ENCODE results near the gene IDE. TPM values are rescaled to one million over a fixed set of nuclear protein-coding genes. Genes with fewer than 3 reads are reported as not detected.

IDE gene
- total and polyA plus RNA-seq, 2 of the 13 experiments (the other 11 are each of a cell fraction or from before 2014, with no cell fraction given): 16.1 to 52.1 TPM

DNA sequence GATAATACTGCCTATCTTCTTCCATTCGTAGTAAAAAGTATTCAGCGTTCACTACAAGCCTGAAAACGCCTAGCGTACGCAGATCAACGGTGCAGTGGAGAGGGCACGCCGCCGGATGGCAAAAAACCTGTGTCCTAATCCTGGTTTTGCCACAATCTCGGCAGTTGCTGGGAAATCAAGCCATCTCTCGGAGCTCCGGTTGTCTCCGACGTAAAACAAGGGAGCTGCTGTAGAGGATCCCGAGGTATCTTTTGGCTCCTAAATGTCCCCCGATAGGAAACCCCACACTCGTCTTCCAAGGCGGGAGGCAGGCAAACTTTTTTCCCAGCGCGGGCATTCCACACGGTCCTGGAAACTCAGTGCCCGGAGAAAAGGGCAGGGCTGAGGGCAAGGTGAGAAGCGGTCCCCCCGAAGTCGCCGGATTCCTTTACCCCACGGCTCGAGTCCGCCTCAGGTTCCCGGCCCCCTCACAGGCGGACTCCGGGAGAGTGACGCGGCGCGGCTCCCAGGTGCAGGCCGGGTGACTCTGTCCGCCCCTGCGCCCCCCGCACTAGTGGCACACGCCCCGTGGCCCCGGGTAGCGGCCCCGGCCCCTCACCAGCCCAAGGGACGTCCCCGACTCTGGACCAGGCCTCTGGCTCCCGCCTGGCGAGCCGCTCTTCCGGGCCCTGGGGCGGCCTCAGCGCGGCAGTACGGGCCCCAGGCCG, 649 bp downstream of the IDE start (continued):
- TF ChIP-seq, protein P1, sequence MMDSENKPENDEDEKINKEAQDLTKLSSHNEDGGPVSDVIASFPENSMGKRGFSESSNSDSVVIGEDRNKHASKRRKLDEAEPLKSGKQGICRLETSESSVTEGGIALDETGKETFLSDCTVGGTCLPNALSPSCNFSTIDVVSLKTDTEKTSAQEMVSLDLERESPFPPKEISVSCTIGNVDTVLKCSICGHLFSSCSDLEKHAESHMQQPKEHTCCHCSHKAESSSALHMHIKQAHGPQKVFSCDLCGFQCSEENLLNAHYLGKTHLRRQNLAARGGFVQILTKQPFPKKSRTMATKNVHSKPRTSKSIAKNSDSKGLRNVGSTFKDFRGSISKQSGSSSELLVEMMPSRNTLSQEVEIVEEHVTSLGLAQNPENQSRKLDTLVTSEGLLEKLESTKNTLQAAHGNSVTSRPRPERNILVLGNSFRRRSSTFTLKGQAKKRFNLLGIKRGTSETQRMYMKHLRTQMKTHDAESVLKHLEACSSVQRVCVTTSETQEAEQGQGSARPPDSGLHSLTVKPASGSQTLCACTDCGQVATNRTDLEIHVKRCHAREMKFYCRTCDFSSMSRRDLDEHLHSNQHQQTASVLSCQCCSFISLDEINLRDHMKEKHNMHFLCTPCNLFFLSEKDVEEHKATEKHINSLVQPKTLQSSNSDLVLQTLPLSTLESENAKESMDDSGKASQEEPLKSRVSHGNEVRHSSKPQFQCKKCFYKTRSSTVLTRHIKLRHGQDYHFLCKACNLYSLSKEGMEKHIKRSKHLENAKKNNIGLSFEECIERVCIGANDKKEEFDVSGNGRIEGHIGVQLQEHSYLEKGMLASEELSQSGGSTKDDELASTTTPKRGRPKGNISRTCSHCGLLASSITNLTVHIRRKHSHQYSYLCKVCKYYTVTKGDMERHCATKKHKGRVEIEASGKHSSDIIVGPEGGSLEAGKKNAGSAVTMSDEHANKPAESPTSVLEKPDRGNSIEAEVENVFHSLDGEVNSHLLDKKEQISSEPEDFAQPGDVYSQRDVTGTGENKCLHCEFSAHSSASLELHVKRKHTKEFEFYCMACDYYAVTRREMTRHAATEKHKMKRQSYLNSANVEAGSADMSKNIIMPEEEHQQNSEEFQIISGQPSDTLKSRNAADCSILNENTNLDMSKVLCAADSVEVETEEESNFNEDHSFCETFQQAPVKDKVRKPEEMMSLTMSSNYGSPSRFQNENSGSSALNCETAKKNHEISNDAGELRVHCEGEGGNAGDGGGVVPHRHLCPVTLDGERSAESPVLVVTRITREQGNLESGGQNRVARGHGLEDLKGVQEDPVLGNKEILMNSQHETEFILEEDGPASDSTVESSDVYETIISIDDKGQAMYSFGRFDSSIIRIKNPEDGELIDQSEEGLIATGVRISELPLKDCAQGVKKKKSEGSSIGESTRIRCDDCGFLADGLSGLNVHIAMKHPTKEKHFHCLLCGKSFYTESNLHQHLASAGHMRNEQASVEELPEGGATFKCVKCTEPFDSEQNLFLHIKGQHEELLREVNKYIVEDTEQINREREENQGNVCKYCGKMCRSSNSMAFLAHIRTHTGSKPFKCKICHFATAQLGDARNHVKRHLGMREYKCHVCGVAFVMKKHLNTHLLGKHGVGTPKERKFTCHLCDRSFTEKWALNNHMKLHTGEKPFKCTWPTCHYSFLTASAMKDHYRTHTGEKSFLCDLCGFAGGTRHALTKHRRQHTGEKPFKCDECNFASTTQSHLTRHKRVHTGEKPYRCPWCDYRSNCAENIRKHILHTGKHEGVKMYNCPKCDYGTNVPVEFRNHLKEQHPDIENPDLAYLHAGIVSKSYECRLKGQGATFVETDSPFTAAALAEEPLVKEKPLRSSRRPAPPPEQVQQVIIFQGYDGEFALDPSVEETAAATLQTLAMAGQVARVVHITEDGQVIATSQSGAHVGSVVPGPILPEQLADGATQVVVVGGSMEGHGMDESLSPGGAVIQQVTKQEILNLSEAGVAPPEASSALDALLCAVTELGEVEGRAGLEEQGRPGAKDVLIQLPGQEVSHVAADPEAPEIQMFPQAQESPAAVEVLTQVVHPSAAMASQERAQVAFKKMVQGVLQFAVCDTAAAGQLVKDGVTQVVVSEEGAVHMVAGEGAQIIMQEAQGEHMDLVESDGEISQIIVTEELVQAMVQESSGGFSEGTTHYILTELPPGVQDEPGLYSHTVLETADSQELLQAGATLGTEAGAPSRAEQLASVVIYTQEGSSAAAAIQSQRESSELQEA (CRISPR knock-in tag; IDR thresholded peaks at IDR 0.05; ENCODE audit: not compliant biosample characterization): peak; percentile 72
- TF ChIP-seq, protein P2, sequence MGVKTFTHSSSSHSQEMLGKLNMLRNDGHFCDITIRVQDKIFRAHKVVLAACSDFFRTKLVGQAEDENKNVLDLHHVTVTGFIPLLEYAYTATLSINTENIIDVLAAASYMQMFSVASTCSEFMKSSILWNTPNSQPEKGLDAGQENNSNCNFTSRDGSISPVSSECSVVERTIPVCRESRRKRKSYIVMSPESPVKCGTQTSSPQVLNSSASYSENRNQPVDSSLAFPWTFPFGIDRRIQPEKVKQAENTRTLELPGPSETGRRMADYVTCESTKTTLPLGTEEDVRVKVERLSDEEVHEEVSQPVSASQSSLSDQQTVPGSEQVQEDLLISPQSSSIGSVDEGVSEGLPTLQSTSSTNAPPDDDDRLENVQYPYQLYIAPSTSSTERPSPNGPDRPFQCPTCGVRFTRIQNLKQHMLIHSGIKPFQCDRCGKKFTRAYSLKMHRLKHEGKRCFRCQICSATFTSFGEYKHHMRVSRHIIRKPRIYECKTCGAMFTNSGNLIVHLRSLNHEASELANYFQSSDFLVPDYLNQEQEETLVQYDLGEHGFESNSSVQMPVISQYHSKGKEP (CRISPR knock-in tag; IDR thresholded peaks at IDR 0.05): no peak
- TF ChIP-seq PTBP1 (IDR thresholded peaks at IDR 0.05; ENCODE audit: low read depth, low read length, poor library complexity, severe bottlenecking): no peak
- no peak for TF ChIP-seq ZNF672 (CRISPR knock-in tag; IDR thresholded peaks at IDR 0.05)
- TF ChIP-seq, protein P3, sequence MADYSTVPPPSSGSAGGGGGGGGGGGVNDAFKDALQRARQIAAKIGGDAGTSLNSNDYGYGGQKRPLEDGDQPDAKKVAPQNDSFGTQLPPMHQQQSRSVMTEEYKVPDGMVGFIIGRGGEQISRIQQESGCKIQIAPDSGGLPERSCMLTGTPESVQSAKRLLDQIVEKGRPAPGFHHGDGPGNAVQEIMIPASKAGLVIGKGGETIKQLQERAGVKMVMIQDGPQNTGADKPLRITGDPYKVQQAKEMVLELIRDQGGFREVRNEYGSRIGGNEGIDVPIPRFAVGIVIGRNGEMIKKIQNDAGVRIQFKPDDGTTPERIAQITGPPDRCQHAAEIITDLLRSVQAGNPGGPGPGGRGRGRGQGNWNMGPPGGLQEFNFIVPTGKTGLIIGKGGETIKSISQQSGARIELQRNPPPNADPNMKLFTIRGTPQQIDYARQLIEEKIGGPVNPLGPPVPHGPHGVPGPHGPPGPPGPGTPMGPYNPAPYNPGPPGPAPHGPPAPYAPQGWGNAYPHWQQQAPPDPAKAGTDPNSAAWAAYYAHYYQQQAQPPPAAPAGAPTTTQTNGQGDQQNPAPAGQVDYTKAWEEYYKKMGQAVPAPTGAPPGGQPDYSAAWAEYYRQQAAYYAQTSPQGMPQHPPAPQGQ (CRISPR knock-in tag; IDR thresholded peaks at IDR 0.05; ENCODE audit: borderline replicate concordance): no peak
- TF ChIP-seq, protein P4, sequence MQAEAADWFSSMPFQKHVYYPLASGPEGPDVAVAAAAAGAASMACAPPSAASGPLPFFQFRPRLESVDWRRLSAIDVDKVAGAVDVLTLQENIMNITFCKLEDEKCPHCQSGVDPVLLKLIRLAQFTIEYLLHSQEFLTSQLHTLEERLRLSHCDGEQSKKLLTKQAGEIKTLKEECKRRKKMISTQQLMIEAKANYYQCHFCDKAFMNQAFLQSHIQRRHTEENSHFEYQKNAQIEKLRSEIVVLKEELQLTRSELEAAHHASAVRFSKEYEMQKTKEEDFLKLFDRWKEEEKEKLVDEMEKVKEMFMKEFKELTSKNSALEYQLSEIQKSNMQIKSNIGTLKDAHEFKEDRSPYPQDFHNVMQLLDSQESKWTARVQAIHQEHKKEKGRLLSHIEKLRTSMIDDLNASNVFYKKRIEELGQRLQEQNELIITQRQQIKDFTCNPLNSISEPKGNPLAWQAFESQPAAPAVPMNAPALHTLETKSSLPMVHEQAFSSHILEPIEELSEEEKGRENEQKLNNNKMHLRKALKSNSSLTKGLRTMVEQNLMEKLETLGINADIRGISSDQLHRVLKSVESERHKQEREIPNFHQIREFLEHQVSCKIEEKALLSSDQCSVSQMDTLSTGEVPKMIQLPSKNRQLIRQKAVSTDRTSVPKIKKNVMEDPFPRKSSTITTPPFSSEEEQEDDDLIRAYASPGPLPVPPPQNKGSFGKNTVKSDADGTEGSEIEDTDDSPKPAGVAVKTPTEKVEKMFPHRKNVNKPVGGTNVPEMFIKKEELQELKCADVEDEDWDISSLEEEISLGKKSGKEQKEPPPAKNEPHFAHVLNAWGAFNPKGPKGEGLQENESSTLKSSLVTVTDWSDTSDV (CRISPR knock-in tag; IDR thresholded peaks at IDR 0.05): peak; percentile 89
- TF ChIP-seq MBNL3 (CRISPR knock-in tag; conservative IDR thresholded peaks at IDR 0.05): no peak
- TF ChIP-seq, protein P5, sequence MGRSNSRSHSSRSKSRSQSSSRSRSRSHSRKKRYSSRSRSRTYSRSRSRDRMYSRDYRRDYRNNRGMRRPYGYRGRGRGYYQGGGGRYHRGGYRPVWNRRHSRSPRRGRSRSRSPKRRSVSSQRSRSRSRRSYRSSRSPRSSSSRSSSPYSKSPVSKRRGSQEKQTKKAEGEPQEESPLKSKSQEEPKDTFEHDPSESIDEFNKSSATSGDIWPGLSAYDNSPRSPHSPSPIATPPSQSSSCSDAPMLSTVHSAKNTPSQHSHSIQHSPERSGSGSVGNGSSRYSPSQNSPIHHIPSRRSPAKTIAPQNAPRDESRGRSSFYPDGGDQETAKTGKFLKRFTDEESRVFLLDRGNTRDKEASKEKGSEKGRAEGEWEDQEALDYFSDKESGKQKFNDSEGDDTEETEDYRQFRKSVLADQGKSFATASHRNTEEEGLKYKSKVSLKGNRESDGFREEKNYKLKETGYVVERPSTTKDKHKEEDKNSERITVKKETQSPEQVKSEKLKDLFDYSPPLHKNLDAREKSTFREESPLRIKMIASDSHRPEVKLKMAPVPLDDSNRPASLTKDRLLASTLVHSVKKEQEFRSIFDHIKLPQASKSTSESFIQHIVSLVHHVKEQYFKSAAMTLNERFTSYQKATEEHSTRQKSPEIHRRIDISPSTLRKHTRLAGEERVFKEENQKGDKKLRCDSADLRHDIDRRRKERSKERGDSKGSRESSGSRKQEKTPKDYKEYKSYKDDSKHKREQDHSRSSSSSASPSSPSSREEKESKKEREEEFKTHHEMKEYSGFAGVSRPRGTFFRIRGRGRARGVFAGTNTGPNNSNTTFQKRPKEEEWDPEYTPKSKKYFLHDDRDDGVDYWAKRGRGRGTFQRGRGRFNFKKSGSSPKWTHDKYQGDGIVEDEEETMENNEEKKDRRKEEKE (IDR thresholded peaks at IDR 0.05): no peak
- no peak for TF ChIP-seq SOX6 (IDR thresholded peaks at IDR 0.05)
- no peak for TF ChIP-seq SOX6 (CRISPR knock-in tag; IDR thresholded peaks at IDR 0.05)

Data from HepG2 (cell line).